PC-9 (cell line): ENCODE results near the gene SORD. TPM values are rescaled to one million over a fixed set of nuclear protein-coding genes. Genes with fewer than 3 reads are reported as not detected.

Source experiments
- BruUV-seq: library from RNA; stranded (reverse); fragments of 400-500 nt; replicated peaks from 2 replicates; lab custom pipeline; 2021; lab: Mats Ljungman, UMichigan
- CTCF ChIA-PET: fragments of 300-600 bp; sonication (Branson Sonifier 250); formaldehyde crosslinking; loops from one replicate; lab custom pipeline; 2022; ENCODE audit warnings: antibody characterized with exemption; lab: Charles Lee
- POLR2A ChIA-PET: fragments of 300-600 bp; sonication (Branson Sonifier 250); formaldehyde crosslinking; loops from one replicate; lab custom pipeline; 2022; ENCODE audit warnings: antibody characterized with exemption; ENCODE audit not compliant: unreplicated experiment; lab: Charles Lee
- DNase-seq, 2 experiments: peaks; one replicate each; pipeline versions ENCODE4 v3.0.0 to v3.0.0-alpha.2; 2015 to 2022; ENCODE audit warnings: mixed read lengths in 1 of 2
- H2AFZ ChIP-seq: fragments of 200-600 bp; sonication (generic); 2 replicates; pipeline ENCODE4 v1.8.1; 2017; ENCODE audit warnings: antibody characterized with exemption
- H3F3A ChIP-seq: fragments of 200-600 bp; sonication (generic); 2 replicates; pipeline ENCODE4 v1.8.1; 2017; ENCODE audit warnings: antibody characterized with exemption, mild to moderate bottlenecking, low read depth; ENCODE audit not compliant: insufficient read depth
- H3K27ac ChIP-seq: fragments of 200-600 bp; sonication (generic); 2 replicates; pipeline ENCODE4 v1.6.1; 2016; ENCODE audit warnings: mixed run types
- H3K27me3 ChIP-seq: fragments of 200-600 bp; sonication (generic); 2 replicates; pipeline ENCODE4 v1.6.1; 2016; ENCODE audit warnings: low read depth, mixed run types; ENCODE audit not compliant: insufficient read depth
- H3K36me3 ChIP-seq: fragments of 200-600 bp; sonication (generic); 2 replicates; pipeline ENCODE4 v1.6.1; 2016; ENCODE audit warnings: low read depth, mixed run types
- H3K4me1 ChIP-seq: fragments of 200-600 bp; sonication (generic); replicated peaks from 2 replicates; pipeline ENCODE4 v1.6.1; 2016; ENCODE audit warnings: mixed run types; ENCODE audit not compliant: insufficient read depth
- H3K4me2 ChIP-seq: fragments of 200-600 bp; sonication (generic); 2 replicates; pipeline ENCODE4 v1.6.1; 2017; ENCODE audit warnings: mixed run types
- H3K4me3 ChIP-seq: fragments of 200-600 bp; sonication (generic); 2 replicates; pipeline ENCODE4 v1.6.1; 2016; ENCODE audit warnings: mixed run types
- H3K79me2 ChIP-seq: fragments of 200-600 bp; sonication (generic); 2 replicates; pipeline ENCODE4 v1.6.1; 2017; ENCODE audit warnings: low read depth, mixed run types
- H3K9me2 ChIP-seq: fragments of 200-600 bp; sonication (generic); 2 replicates; pipeline ENCODE4 v1.8.1; 2017; ENCODE audit warnings: mild to moderate bottlenecking; ENCODE audit not compliant: insufficient read depth
- H3K9me3 ChIP-seq: fragments of 200-600 bp; sonication (generic); 2 replicates; pipeline ENCODE4 v1.8.1; 2016; ENCODE audit warnings: low read depth; ENCODE audit not compliant: insufficient read depth
- H4K20me1 ChIP-seq: fragments of 200-600 bp; sonication (generic); 2 replicates; pipeline ENCODE4 v1.8.1; 2017; ENCODE audit not compliant: insufficient read depth
- CTCF ChIP-seq: fragments of 200-600 bp; sonication (generic); conservative IDR thresholded peaks from 2 replicates; pipeline ENCODE4 v1.6.1; 2017; ENCODE audit warnings: mixed run types, antibody characterized with exemption, mild to moderate bottlenecking, moderate library complexity
- EZH2 ChIP-seq: fragments of 200-600 bp; sonication (generic); IDR thresholded peaks from 2 replicates; pipeline ENCODE4 v1.8.0; 2017; ENCODE audit warnings: antibody characterized with exemption, low read depth
- intact Hi-C: fragments of 100-400 bp; cut with micrococcal nuclease; formaldehyde crosslinking; loops from one replicate; pipeline ENCODE4 v1.10.0; 2022; ENCODE audit not compliant: unreplicated experiment
- total RNA-seq: library from RNA; stranded (reverse); gene quantifications from 2 replicates; pipeline ENCODE4 v1.2.3, GENCODE V29; 2021

Gene SORD
- total RNA-seq, 1 experiment from 2014 or later = 66.4 TPM

DNA sequence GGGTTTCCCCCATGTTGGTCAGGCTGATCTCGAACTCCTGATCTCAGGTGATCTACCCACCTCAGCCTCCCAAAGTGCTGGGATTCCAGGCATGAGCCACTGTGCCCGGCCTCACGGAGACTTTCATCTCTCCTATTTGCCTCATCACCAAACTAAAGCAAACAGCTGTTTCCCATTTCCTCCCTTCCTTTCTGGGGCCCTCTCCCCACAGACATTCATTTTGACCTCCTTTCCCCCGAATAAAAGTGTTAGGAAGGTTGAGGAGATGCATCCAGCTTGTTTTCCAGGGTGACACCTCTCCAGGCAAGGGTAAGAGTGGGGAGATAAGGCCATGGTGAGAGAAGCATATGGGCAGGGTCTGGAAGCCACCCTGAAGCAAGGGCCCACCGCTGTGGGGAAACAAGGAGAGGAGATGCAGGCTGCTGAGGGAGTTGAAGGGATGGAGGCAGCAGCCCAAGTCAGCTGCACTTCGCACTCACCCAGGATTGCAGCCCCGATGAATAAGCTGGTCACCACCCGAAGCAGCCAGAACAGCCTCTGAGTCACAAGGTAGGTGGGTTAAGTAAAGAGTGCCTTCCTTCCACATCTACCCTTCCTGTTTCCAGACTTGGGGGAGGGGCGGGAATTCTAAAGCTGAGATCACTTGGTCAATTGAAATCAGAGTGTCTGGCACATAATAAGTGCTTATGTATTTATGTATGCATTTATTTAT lies 98.9 kb downstream of the SORD start:
- Histone ChIP-seq H4K20me1 (no peaks in the 10 kb centered on the region), H3K9me2 (no peaks in the 10 kb centered on the region), H3K27me3 (no peaks in the 10 kb centered on the region), H3K9me3 (no peaks in the 10 kb centered on the region), H3K79me2 (no peaks in the 10 kb centered on the region), H3K4me3 (no peak overlapping the region), H3F3A (no peaks in the 10 kb centered on the region), H3K4me2 (peak overlapping the region; percentile 42), H3K36me3 (no peaks in the 10 kb centered on the region), H2AFZ (no peak overlapping the region), H3K4me1 (peaks cover 15% of the 10 kb centered on the region; the same call in 1 of the 2 replicates), H3K27ac (no peak overlapping the region)
- intact Hi-C loops = loop anchor here (10.0 kb wide), 1 partner anchor 493 kb away; no protein-coding TSS in a partner anchor
- POLR2A ChIA-PET = no interaction called here
- CTCF ChIA-PET = interaction anchor here (3.8 kb wide), 1 partner anchor 41 kb away, joined by 11 read pairs; no protein-coding TSS in a partner anchor
- DNase-seq = peak; percentile 40 to 64
- TF ChIP-seq CTCF = no peak
- no peak for TF ChIP-seq EZH2
- no TSS peak for BruUV-seq

- Histone ChIP-seq H3F3A (no peaks in the 10 kb centered on the region), H4K20me1 (no peaks in the 10 kb centered on the region), H2AFZ (no peak overlapping the region), H3K9me2 (no peaks in the 10 kb centered on the region), H3K9me3 (no peaks in the 10 kb centered on the region), H3K36me3 (no peaks in the 10 kb centered on the region), H3K4me2 (no peak overlapping the region), H3K4me3 (no peak overlapping the region), H3K79me2 (no peaks in the 10 kb centered on the region), H3K27me3 (no peaks in the 10 kb centered on the region), H3K27ac (no peak overlapping the region), H3K4me1 (peaks cover 15% of the 10 kb centered on the region; the same call in 1 of the 2 replicates)
- ChIA-PET POLR2A (interaction anchor here (0.6 kb wide), 1 partner anchor 36 kb away, joined by 3 read pairs; no protein-coding TSS in a partner anchor), CTCF (interaction anchor here (0.9 to 3.8 kb wide), 2 partner anchors 15 to 40 kb away, joined by 6 to 11 read pairs; no protein-coding TSS in a partner anchor)
- intact Hi-C loops = loop anchor here (10.0 kb wide), 1 partner anchor 492 kb away; no protein-coding TSS in a partner anchor
- BruUV-seq = no TSS peak
- no peak for TF ChIP-seq EZH2
- TF ChIP-seq CTCF = no peak
- no peak for DNase-seq
These were observed 99.7 kb downstream of the SORD start for GRCh38 chr15:45122719-45123118.

- Histone ChIP-seq H3K27me3 (no peaks in the 10 kb centered on the region), H3K4me3 (no peak overlapping the region), H3K36me3 (no peaks in the 10 kb centered on the region), H3K4me2 (no peak overlapping the region), H3K27ac (no peak overlapping the region), H4K20me1 (no peaks in the 10 kb centered on the region), H3F3A (no peaks in the 10 kb centered on the region), H3K9me2 (no peaks in the 10 kb centered on the region), H3K9me3 (no peaks in the 10 kb centered on the region), H3K4me1 (peaks cover 15% of the 10 kb centered on the region; the same call in 1 of the 2 replicates), H2AFZ (no peak overlapping the region), H3K79me2 (no peaks in the 10 kb centered on the region)
- DNase-seq = peak in 1 of 2 experiments; percentile 39
- intact Hi-C loops = loop anchor here (10.0 kb wide), 1 partner anchor 491 kb away; no protein-coding TSS in a partner anchor
- CTCF ChIA-PET = interaction anchor here (0.9 to 3.8 kb wide), 2 partner anchors 15 to 40 kb away, joined by 6 to 11 read pairs; no protein-coding TSS in a partner anchor
- TF ChIP-seq EZH2 = no peak
- TF ChIP-seq CTCF = no peak
- POLR2A ChIA-PET = interaction anchor here (0.6 kb wide), 2 partner anchors 35 to 1363 kb away, joined by 3 to 4 read pairs; no protein-coding TSS in a partner anchor
- BruUV-seq = no TSS peak
These were observed 100.4 kb downstream of the SORD start for GRCh38 chr15:45123397-45123796.
